K562 (cell line): ENCODE measurements around the gene TAF8. TPM values are rescaled to one million over a fixed set of nuclear protein-coding genes. Genes with fewer than 3 reads are reported as not detected.

Source experiments
- ATAC-seq: fragments of 200-7000 bp; cut with Tn5 transposase; 3 replicates; pipeline ENCODE4 v1.9.1; 2020; ENCODE audit warnings: moderate library complexity
- BruUV-seq: library from RNA; stranded (reverse); fragments of 400-500 nt; replicated peaks from 2 replicates; lab custom pipeline; 2021; lab: Mats Ljungman, UMichigan
- CTCF ChIA-PET: fragments of 300-600 bp; formaldehyde crosslinking; extraction: SDS; loops from one replicate; lab custom pipeline; 2021; ENCODE audit warnings: low intra/inter-chr PET ratio; lab: Yijun Ruan, JAX
- POLR2A ChIA-PET: fragments of 300-600, 350-650 bp; sonication (Branson Sonifier 250); formaldehyde crosslinking; extraction: SDS; loops from one replicate; lab custom pipeline; 2021; ENCODE audit warnings: antibody characterized with exemption, inconsistent platforms; lab: Yijun Ruan, JAX
- DNase-seq, 4 experiments: peaks; one replicate each; pipeline versions ENCODE4 v3.0.0 to v3.0.0-alpha.2; 2011 to 2018; ENCODE audit warnings: low spot score in 3 of 4, mixed read lengths in 3 of 4; ENCODE audit errors: extremely low read depth in 1 of 4
- FAIRE-seq: peaks from 2 replicates; lab custom pipeline; 2011; peaks lifted over from hg19 to GRCh38; lab: Jason Lieb, UNC
- H2AFZ ChIP-seq: 2 replicates; pipeline ENCODE4 v1.6.0; 2011; ENCODE audit warnings: low read depth, low read length, control low read depth, inconsistent platforms
- H3K27ac ChIP-seq: fragments of 200-600 bp; 3 replicates; pipeline ENCODE4 v1.8.0; 2011; ENCODE audit warnings: low read depth, mild to moderate bottlenecking, control low read depth, inconsistent platforms, low read length, moderate library complexity, mixed read lengths; ENCODE audit errors: extremely low read depth
- H3K27me3 ChIP-seq, 2 experiments: fragments of 300-600 bp in 1 of 2; 2 replicates in 1 of 2; 3 replicates in 1 of 2; pipeline versions ENCODE4 v1.6.0 to v1.8.0; 2011; ENCODE audit warnings: inconsistent platforms in 2 of 2, low read length in 2 of 2, mild to moderate bottlenecking in 1 of 2, mixed read lengths in 1 of 2, moderate library complexity in 1 of 2; ENCODE audit not compliant: control insufficient read depth in 2 of 2, insufficient read depth in 2 of 2
- H3K36me3 ChIP-seq: fragments of 300-600 bp; 3 replicates; pipeline ENCODE4 v1.8.0; 2011; ENCODE audit warnings: mild to moderate bottlenecking, low read length, inconsistent platforms; ENCODE audit not compliant: control insufficient read depth, insufficient read depth
- H3K4me1 ChIP-seq, 2 experiments: fragments of 200-600 bp in 1 of 2; replicated peaks in 1 of 2; 2 replicates in 1 of 2; 3 replicates in 1 of 2; pipeline versions ENCODE4 v1.5.1 to v1.8.0; 2011; ENCODE audit warnings: inconsistent platforms in 2 of 2, low read length in 2 of 2, mild to moderate bottlenecking in 1 of 2, mixed read lengths in 1 of 2, moderate library complexity in 1 of 2; ENCODE audit not compliant: control insufficient read depth in 2 of 2, insufficient read depth in 2 of 2
- H3K4me2 ChIP-seq: 2 replicates; pipeline ENCODE4 v1.6.1; 2011; ENCODE audit warnings: low read length, control low read depth, inconsistent platforms, mixed read lengths; ENCODE audit not compliant: insufficient read depth
- H3K4me3 ChIP-seq: fragments of 200-600 bp; sonication (generic), shearing (Covaris generic); 2 replicates; pipeline ENCODE4 v1.5.1; 2016; ENCODE audit warnings: control low read depth, inconsistent platforms
- H3K79me2 ChIP-seq: fragments of 200-600 bp; 3 replicates; pipeline ENCODE4 v1.8.0; 2011; ENCODE audit warnings: low read length, inconsistent platforms; ENCODE audit not compliant: control insufficient read depth, insufficient read depth
- H3K9ac ChIP-seq, 2 experiments: 2 replicates each; pipeline versions ENCODE4 v1.6.0 to v1.6.1; 2011; ENCODE audit warnings: low read depth in 2 of 2, low read length in 2 of 2, control low read depth in 1 of 2, inconsistent platforms in 1 of 2, mild to moderate bottlenecking in 1 of 2, mixed read lengths in 1 of 2; ENCODE audit not compliant: insufficient read depth in 1 of 2
- H3K9me1 ChIP-seq: one replicate; pipeline ENCODE4 v1.6.0; 2011; ENCODE audit warnings: inconsistent platforms, mild to moderate bottlenecking, low read length, moderate library complexity; ENCODE audit not compliant: control insufficient read depth, insufficient read depth
- H3K9me3 ChIP-seq: replicated peaks from 2 replicates; pipeline ENCODE4 v1.5.1; 2011; ENCODE audit warnings: low read depth, low read length, inconsistent platforms; ENCODE audit not compliant: control insufficient read depth, insufficient read depth
- H4K20me1 ChIP-seq: replicated peaks from 2 replicates; pipeline ENCODE4 v1.6.1; 2011; ENCODE audit warnings: low read length, inconsistent platforms, mixed read lengths; ENCODE audit not compliant: control insufficient read depth, insufficient read depth
- WGBS: fragments of 100-300 bp; shearing (Covaris generic); methylation state at CpG from one replicate; pipeline ENCODE4 v1.1.6; 2016; ENCODE audit warnings: low coverage, mixed read lengths; ENCODE audit not compliant: insufficient coverage; ENCODE audit errors: missing lambda C conversion rate; 5-methylcytosine and 5-hydroxymethylcytosine counted together
- in situ Hi-C: fragments of 300-500 bp; cut with MboI; formaldehyde crosslinking; loops from 4 replicates; pipeline ENCODE4 v1.15.0; 2018; ENCODE audit warnings: inconsistent platforms, mixed read lengths
- intact Hi-C: fragments of 100-400 bp; cut with micrococcal nuclease; formaldehyde crosslinking; loops from 2 replicates; pipeline ENCODE4 v1.14.2; 2022
- polyA plus RNA-seq, 8 experiments: library from polyadenylated mRNA; depleted of rRNA in 4 of 8; stranded (reverse) in 5 of 8; unstranded in 3 of 8; fragments of >200 nt; fragmentation: Nextera tagmentation in 2 of 8; fragmentation: Illumina TruSeq in 1 of 8; extraction: Ambion mirVana in 2 of 8; extraction: Trizol in 1 of 8; gene quantifications; 2 replicates each; pipeline versions ENCODE4 v1.2.1 to v1.2.3, GENCODE V29; 2011 to 2014; ENCODE audit warnings: inconsistent platforms in 1 of 8, missing spikeins in 1 of 8
- total RNA-seq, 7 experiments: library from RNA; depleted of rRNA in 6 of 7; stranded (reverse); fragments of >200 nt in 6 of 7; fragmentation: Illumina TruSeq in 2 of 7; extraction: Trizol in 2 of 7; gene quantifications; 2 replicates each; pipeline versions ENCODE4 v1.2.1 to v1.2.3, GENCODE V29; 2011 to 2021; ENCODE audit warnings: low replicate concordance in 1 of 7
- TF ChIP-seq, protein P1 (sequence below), 2 experiments: fragments of 450-650 bp; formaldehyde crosslinking in 1 of 2; IDR thresholded peaks; 2 replicates each; pipeline versions ENCODE4 v1.4.0 to v1.6.1; 2014 to 2020; ENCODE audit warnings: mild to moderate bottlenecking in 2 of 2, borderline replicate concordance in 1 of 2, low read depth in 1 of 2

Gene TAF8
- total and polyA plus RNA-seq, 9 of the 15 experiments (the other 6 are each of a cell fraction or from before 2014, with no cell fraction given): 29.4 to 84.0 (median 52.6) TPM

DNA sequence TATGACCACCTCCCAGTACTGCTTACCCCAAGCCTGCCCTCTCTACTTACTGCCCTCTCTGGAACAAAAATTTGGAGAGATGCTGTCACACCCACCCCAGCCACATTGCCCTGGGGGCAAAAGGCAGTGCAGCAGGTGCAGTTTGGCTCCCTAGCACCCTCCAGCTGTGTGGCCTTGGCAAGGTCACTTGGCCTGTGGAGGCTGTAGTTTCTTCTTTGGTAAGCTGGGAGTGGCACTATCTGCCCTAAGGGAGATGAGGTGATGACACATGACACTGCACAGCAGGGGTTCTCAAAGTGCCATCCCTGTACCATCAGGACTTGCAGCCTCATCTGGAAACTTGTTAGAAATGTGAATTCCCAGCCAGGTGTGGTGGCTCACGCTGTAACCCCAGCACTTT, 44.8 kb downstream of the TAF8 start:
- CTCF ChIA-PET: no interaction called here
- no peaks in the 10 kb centered on the region for H4K20me1 ChIP-seq
- no peak overlapping the region for H3K4me3 ChIP-seq
- no peaks in the 10 kb centered on the region for H3K36me3 ChIP-seq
- WGBS: 50% methylated on average over 1 of the region's 1 CpG
- ATAC-seq (no peak), FAIRE-seq (no peak), DNase-seq (no peak)
- POLR2A ChIA-PET: interaction anchor here (1.1 to 5.6 kb wide), 4 partner anchors 8 to 42 kb away, joined by 3 to 48 read pairs (median 5); no protein-coding TSS in a partner anchor
- no peaks in the 10 kb centered on the region for H3K27me3 ChIP-seq
- intact Hi-C loops: no loop called here
- peaks cover 54 to 57% of the 10 kb centered on the region in 2 experiments for H3K4me1 ChIP-seq
- no peak overlapping the region for H3K4me2 ChIP-seq
- in situ Hi-C loops: no loop called here
- no TSS peak for BruUV-seq
- no peaks in the 10 kb centered on the region for H3K79me2 ChIP-seq
- no peak overlapping the region for H3K27ac ChIP-seq
- H3K9me1 ChIP-seq: no peaks in the 10 kb centered on the region
- TF ChIP-seq, protein P1, sequence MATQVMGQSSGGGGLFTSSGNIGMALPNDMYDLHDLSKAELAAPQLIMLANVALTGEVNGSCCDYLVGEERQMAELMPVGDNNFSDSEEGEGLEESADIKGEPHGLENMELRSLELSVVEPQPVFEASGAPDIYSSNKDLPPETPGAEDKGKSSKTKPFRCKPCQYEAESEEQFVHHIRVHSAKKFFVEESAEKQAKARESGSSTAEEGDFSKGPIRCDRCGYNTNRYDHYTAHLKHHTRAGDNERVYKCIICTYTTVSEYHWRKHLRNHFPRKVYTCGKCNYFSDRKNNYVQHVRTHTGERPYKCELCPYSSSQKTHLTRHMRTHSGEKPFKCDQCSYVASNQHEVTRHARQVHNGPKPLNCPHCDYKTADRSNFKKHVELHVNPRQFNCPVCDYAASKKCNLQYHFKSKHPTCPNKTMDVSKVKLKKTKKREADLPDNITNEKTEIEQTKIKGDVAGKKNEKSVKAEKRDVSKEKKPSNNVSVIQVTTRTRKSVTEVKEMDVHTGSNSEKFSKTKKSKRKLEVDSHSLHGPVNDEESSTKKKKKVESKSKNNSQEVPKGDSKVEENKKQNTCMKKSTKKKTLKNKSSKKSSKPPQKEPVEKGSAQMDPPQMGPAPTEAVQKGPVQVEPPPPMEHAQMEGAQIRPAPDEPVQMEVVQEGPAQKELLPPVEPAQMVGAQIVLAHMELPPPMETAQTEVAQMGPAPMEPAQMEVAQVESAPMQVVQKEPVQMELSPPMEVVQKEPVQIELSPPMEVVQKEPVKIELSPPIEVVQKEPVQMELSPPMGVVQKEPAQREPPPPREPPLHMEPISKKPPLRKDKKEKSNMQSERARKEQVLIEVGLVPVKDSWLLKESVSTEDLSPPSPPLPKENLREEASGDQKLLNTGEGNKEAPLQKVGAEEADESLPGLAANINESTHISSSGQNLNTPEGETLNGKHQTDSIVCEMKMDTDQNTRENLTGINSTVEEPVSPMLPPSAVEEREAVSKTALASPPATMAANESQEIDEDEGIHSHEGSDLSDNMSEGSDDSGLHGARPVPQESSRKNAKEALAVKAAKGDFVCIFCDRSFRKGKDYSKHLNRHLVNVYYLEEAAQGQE (IDR thresholded peaks at IDR 0.05; ENCODE audit: borderline replicate concordance): no peak
- TF ChIP-seq, protein P1 (CRISPR knock-in tag; IDR thresholded peaks at IDR 0.05; ENCODE audit: low read depth): no peak
- no peak overlapping the region for H2AFZ ChIP-seq
- no peaks in the 10 kb centered on the region for H3K9me3 ChIP-seq
- no peak overlapping the region for H3K9ac ChIP-seq
